Mucosa of descending colon (tissue), 3 donors: ENCODE measurements around the gene PHACTR1. TPM values are rescaled to one million over a fixed set of nuclear protein-coding genes. Genes with fewer than 3 reads are reported as not detected.

Experiments
- ATAC-seq: fragments of 200-7000 bp; cut with Tn5 transposase; one replicate; pipeline ENCODE4 v1.9.1; 2020; ENCODE audit warnings: mild to moderate bottlenecking, moderate library complexity
- DNase-seq, 3 donors: peaks; one replicate each; pipeline ENCODE4 v3.0.0-alpha.2; 2020
- H3K36me3 ChIP-seq: fragments of 200-600 bp; one replicate; pipeline ENCODE4 v1.8.0; 2021; ENCODE audit warnings: low read depth, mild to moderate bottlenecking
- H3K4me1 ChIP-seq: fragments of 200-600 bp; one replicate; pipeline ENCODE4 v1.8.0; 2021; ENCODE audit warnings: low read depth, mild to moderate bottlenecking
- H3K4me3 ChIP-seq: fragments of 200-600 bp; one replicate; pipeline ENCODE4 v1.8.0; 2021; ENCODE audit warnings: mild to moderate bottlenecking
- H3K9me3 ChIP-seq: fragments of 200-600 bp; one replicate; pipeline ENCODE4 v1.8.0; 2021; ENCODE audit warnings: mild to moderate bottlenecking
- CTCF ChIP-seq: fragments of 200-600 bp; IDR thresholded peaks from one replicate; pipeline ENCODE4 v1.8.0; 2022; ENCODE audit warnings: antibody characterized with exemption, mild to moderate bottlenecking
- intact Hi-C, 2 donors: fragments of 100-400 bp; cut with DNase I in 1 of 2; cut with micrococcal nuclease in 1 of 2; formaldehyde crosslinking; loops; one replicate each; pipeline versions ENCODE4 v1.11.0 to v1.11.1; 2022; cut with DNase I, micrococcal nuclease
- total RNA-seq, 3 donors: library from RNA; stranded (reverse); fragmentation: NEBNext Ultra II Directional in 2 of 3; extraction: Animal tissue kit (Norgen Biotek cat#: 25700) in 2 of 3; gene quantifications; one replicate each; pipeline versions ENCODE4 v1.2.1 to v1.2.4, GENCODE V29; 2021 to 2023
- donor health status: DM: no; HTN: no; CAD: no; lungs with moderate emphysema.
- donor health status: DM: no; HTN: no; CAD: no.
- donor health status: DM: no; HTN: yes; CAD: no.

Gene PHACTR1
- total RNA-seq, 3 donors from 2014 or later: 2.7 to 4.7 (median 3.1) TPM

GRCh38 chr6:12968290-12968689 is 251.7 kb downstream of the PHACTR1 start:
- no peak for DNase-seq
- intact Hi-C loops: no loop called here
- Histone ChIP-seq H3K36me3 (no peaks in the 10 kb centered on the region), H3K4me1 (no peaks in the 10 kb centered on the region), H3K4me3 (no peak overlapping the region), H3K9me3 (no peaks in the 10 kb centered on the region)
- TF ChIP-seq CTCF: no peak
- no peak for ATAC-seq

GRCh38 chr6:12968839-12969558 is 252.4 kb downstream of the PHACTR1 start:
- no peak overlapping the region for H3K4me3 ChIP-seq
- DNase-seq (no peak), ATAC-seq (no peak)
- H3K36me3 ChIP-seq: no peaks in the 10 kb centered on the region
- H3K4me1 ChIP-seq: no peaks in the 10 kb centered on the region
- intact Hi-C loops: no loop called here
- TF ChIP-seq CTCF: no peak
- no peaks in the 10 kb centered on the region for H3K9me3 ChIP-seq

- DNase-seq: no peak
- TF ChIP-seq CTCF: no peak
- intact Hi-C loops: no loop called here
- ATAC-seq: no peak
- no peaks in the 10 kb centered on the region for H3K36me3 ChIP-seq
- H3K4me1 ChIP-seq: no peaks in the 10 kb centered on the region
- no peaks in the 10 kb centered on the region for H3K9me3 ChIP-seq
- no peak overlapping the region for H3K4me3 ChIP-seq
Observed at GRCh38 chr6:12969966-12970365, 253.4 kb downstream of the PHACTR1 start.

- Histone ChIP-seq H3K9me3 (no peaks in the 10 kb centered on the region), H3K36me3 (no peaks in the 10 kb centered on the region), H3K4me1 (no peaks in the 10 kb centered on the region), H3K4me3 (no peak overlapping the region)
- DNase-seq: no peak
- intact Hi-C loops: no loop called here
- ATAC-seq: no peak
- TF ChIP-seq CTCF: no peak
Observed at GRCh38 chr6:12973386-12973785, 256.8 kb downstream of the PHACTR1 start.

GRCh38 chr6:12974551-12974950 is 258.0 kb downstream of the PHACTR1 start:
- ATAC-seq: no peak
- DNase-seq: no peak
- no peak overlapping the region for H3K4me3 ChIP-seq
- H3K4me1 ChIP-seq: no peaks in the 10 kb centered on the region
- H3K36me3 ChIP-seq: no peaks in the 10 kb centered on the region
- no peak for TF ChIP-seq CTCF
- no peaks in the 10 kb centered on the region for H3K9me3 ChIP-seq
- intact Hi-C loops: no loop called here

GRCh38 chr6:12976366-12976765 is 259.8 kb downstream of the PHACTR1 start:
- H3K9me3 ChIP-seq: no peaks in the 10 kb centered on the region
- TF ChIP-seq CTCF: no peak
- intact Hi-C loops: no loop called here

More at GRCh38 chr6:12976366-12976765, 259.8 kb downstream of the PHACTR1 start:
- H3K4me3 ChIP-seq: no peak overlapping the region
- no peaks in the 10 kb centered on the region for H3K36me3 ChIP-seq
- no peak for DNase-seq
- H3K4me1 ChIP-seq: no peaks in the 10 kb centered on the region
- no peak for ATAC-seq
